NT2/D1 (cell line): ENCODE results near the gene KIAA0232.

Source experiments
- YY1 ChIP-seq: IDR thresholded peaks from 2 replicates; pipeline ENCODE4 v1.6.1; 2011; ENCODE audit not compliant: insufficient read length, insufficient read depth
- ZNF274 ChIP-seq: IDR thresholded peaks from 2 replicates; pipeline ENCODE4 v1.6.1; 2011; ENCODE audit warnings: mild to moderate bottlenecking, low read depth, low read length

GRCh38 chr4:6880691-6881090 is 98.2 kb downstream of the KIAA0232 start:
- TF ChIP-seq ZNF274 (no peak), YY1 (no peak)
